HG03159 (cell line): Measurements from ENCODE around the gene ZMIZ1.

Source experiments
- ATAC-seq: cut with Tn5 transposase; IDR thresholded peaks from one replicate; pipeline ENCODE4 v1.9.1; 2021; ENCODE audit warnings: mild to moderate bottlenecking, moderate library complexity; ENCODE audit not compliant: unreplicated experiment

Gene ZMIZ1

DNA sequence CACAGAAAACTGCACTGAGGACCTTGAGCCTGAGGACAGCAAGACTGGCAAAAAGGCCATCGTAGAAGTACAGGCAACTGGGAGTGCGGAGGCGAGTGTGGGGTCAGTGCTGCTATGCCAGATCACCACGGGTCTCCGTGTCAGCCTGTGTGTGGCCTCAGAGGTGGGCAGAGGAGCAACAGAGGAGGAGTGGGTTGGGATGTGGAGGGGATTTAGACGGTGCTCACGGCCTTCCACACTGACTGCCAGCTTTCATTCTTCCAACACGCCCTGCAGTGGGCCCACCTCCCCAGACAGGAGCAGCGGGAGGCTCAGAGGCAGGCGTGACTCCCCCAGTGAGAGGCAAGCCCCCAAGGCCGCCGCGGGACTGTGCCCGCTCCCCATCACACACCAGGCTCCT lies 17.0 kb upstream of the ZMIZ1 start:
- no peak for ATAC-seq

DNA sequence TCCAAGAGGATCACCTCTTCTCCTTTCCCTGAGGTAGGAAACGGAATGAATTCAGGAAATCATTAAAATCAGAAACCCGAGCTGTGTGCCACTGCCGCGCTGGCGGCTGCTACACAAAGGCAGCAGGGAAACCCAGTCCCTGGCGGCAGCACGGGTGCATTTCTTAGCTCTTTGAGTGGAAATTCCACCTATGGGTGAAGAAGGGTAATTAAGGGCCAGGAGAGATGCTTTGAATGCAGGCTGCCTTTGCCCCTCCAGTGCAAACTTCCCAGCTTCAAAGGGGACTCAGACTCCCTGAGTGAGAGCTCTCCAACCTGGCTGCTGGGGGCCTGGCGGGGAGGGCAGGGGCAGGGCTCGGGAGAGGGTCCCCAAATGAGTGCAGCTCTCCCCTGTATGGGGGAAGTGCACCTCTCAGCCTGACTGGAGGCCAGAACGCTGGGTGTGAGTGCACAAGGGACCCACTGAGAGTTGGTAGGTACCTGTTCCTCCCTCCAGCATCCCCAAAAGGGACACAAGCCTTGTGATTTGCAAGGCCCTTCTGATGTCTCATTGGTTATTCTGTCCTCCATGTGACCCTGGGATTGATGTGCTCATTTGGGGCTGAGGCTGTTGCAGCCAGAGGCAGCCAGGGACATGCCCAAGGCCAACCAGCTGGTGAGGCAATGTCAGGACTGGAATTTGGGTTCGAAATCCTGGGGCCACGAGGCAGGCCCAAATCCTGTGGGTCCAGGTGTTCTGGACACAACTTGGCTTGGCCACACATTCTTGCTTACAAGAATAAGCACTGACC lies 16.3 kb upstream of the ZMIZ1 start:
- peak; percentile 60 for ATAC-seq

DNA sequence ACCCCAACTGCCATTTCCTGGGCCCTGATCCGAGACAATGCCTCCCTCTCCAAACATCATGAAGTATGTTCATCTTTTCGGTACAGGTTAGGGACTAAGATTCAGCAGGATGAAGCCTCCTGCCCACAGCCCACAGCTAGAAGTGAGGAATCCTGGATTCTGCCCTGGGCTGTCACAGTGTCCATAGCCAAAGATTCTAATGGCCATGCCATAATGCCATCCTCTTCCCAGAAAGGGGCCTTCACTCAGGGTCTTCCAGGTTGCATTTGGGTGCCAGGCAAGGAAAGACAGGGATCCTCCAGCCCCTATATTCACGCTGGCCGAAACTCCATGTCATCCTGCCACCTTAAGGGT lies 15.7 kb upstream of the ZMIZ1 start:
- ATAC-seq = no peak

DNA sequence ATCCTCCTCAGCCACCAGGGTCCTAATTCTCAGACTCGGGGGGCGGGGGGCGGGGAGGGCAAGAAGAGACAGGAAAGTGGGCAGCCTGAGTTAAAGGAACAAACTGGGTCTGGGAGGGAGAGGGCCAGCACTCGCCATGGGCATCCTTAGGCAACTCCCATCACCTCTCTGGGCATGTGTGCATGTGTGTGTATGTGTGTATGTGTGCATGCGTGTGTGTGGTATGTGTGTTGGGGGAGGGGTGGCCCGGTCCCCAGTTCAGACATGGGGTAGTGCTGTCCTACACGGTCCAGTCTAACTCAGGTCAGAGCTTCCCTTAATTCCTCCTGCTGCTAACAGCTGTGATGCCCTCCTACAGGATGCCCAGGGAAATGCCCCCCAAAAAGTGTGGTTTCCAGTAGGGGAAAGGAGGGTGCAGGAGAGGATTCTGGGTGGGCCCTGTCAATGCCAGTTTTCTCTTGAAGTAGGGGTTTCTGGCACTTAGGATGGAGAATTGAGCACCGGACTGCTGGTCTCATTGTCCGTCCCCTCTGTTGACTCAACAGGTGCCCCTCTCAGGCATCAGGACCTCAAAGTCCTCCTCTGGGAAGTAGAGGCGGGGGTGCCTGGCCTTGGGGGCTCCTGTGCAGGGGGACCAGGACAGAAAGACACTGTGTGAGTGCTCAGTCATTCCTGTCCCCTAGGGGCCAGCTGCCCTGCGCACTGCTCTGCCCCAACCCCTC lies 15.1 kb upstream of the ZMIZ1 start:
- ATAC-seq = no peak

DNA sequence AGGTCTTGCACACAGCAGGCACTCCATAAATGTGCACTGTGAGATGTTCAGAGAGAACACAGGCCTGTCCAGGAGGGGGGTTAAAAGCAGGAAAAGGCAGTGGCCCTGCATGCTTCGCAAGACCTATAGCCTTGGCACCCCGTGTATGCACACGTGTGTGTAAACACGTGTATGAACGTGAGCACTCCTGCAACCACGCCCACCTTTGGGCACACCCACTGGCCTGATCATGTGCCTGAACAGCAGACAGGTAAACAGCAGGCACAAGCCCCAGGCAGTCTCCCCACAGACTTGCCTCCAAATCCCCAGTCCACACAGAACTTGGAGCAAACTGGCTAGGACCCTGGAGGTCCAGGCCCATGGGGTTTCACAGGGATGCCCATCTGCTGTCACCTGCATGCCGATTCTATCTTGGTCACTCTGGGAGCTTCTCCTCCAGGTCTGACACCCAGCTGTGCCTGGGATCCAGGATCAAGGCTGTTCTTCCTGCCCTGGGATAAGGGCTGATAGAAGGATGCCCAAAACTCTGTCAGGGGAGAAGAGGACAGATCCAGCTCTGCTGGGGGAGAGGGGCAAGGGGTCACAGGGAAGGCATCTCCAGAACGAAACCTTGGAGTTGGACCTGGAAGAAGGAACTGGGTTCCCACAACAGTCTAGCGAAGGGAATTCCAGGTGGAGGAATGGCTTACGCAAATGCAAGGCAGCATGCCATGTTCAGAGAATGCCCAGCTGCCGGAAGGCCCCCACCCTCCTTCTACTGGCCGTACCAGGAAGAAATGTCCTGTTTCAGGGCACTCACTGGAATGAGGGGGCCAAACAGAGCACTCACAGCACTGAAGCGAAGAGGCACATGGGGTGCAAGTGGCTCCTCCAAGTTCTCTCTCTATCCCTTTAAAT lies 14.3 kb upstream of the ZMIZ1 start:
- ATAC-seq = no peak

DNA sequence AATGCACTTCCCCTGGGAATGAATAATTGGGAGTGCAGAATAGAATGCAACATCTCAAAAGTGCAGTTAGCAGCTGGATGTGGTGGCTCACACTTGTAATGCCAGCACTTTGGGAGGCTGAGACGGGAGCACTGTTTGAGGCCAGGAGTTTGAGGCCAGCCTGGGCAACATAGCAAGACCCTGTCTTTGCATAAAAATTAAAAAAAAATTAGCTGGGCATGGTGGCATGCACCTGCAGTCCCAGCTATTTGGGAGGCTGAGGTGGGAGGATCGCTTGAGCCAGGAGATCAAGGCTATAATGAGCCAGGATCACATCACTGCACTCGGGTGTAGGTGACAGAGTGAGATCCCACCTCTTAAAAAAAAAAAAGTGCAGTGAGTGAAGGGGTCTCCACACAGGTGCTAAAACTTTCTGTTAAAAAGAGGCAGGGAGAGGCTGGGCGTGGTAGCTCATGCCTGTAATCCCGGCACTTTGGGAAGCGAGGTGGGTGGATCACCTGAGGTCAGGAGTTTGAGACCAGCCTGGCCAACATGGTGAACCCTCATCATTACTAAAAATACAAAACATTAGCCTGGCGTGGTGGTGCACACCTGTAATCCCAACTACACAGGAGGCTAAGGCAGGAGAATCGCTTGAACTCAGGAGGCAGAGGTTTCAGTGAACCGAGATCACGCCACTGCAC lies 13.5 kb upstream of the ZMIZ1 start:
- ATAC-seq = no peak

DNA sequence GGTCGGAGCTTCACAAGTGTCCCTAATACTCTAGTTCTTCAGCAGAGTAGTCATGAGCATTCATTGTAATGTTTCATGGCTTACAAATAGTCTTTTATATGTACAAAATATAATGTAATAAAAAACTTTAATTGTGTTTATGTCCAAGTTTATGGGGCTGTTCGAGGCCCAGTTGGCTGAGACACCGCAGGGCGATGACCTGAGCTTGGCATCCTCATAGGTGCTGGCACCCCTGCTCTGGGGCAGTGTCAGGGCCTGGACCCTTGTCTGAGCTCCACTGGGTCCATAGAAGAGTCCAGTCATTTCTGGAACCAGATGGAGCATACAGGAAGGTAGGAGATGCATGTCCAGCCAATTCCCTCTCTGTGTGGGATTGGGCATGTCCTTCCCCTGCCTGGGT lies 12.9 kb upstream of the ZMIZ1 start:
- ATAC-seq = no peak

DNA sequence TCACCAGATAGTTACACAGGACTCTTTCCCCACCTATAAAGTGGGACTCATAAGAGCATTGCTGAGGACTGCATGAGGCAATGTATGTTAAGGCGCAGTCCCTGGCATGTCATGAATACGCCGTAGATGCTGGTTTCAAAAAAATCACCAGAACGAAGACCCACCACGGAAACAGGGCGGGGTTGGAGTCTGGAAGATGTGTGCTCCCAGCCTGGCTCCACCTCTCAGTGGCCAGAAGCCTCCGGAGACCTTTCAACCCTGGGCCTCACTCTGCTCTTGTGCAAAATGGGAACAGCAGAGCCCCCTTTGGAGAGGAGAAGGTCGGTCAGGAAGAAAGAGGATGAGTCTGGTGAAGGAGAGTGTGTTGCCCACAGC lies 12.4 kb upstream of the ZMIZ1 start:
- ATAC-seq = no peak

DNA sequence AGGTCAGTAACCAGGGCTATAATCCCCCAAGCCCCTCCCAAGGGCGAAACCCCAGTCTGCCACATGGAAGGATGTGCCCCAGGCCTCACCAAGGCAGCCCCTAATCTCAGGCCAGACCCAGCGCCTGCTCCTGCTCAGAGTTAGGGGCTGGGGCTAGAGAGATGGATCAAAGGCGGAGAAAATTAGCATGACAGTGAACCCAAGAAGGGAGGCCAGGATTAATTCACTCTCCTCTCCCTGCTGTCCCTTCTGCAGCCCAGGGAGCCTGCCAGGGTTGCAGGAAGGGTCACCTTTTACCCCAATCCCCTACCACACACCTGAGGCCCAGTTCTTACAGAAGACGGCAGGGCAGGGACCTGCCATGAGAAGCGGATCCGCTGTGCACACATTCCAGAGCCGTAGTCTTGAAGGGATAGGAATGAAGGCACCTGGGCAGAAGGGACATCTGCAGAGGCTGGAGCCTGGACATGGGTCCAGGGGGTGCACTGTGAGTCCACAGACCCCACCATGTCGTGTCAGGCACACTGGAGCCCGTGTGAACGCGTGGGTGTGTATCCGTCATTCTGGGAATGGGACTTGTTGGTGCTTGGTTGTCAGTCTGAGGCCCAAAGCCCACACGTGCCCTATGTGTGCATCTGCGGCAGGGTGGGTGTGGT lies 11.9 kb upstream of the ZMIZ1 start:
- no peak for ATAC-seq

DNA sequence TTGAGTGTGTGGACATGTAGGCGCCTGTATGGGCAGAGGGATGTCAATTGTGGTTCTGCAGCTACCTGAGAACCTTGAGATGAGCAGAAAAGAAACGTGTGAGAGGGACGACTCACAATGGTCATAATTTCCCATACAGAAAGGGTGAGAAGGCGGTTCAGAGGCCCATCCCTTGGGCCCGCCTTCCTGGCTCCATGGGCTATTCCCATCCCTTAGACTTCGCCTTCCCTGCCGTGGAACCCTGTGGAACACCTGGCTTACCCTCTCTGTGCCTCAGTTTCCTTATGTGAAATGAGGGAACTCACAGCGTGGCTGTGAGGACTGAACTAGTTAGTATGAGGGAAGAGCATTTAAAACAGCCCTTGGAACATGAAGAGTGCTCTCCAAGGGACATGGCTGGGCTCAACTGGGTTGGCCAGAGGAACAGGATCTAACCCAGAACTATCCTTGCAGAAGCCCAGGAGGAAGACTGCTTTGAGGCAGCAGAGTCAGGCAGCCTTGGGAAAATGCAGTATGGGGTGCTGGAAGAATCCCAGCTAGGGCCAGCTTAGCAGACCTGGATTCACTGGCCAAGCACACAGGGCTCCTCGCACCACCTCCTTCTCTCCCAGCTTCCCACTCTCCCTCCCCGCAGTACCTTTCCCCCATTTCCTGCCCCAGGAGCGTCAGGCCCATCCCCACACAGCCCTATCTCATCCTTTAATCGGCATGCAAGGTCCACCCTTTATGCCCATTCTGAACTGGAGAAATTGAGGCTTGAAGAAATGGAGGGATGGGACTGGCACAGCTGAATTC lies 11.1 kb upstream of the ZMIZ1 start:
- no peak for ATAC-seq

DNA sequence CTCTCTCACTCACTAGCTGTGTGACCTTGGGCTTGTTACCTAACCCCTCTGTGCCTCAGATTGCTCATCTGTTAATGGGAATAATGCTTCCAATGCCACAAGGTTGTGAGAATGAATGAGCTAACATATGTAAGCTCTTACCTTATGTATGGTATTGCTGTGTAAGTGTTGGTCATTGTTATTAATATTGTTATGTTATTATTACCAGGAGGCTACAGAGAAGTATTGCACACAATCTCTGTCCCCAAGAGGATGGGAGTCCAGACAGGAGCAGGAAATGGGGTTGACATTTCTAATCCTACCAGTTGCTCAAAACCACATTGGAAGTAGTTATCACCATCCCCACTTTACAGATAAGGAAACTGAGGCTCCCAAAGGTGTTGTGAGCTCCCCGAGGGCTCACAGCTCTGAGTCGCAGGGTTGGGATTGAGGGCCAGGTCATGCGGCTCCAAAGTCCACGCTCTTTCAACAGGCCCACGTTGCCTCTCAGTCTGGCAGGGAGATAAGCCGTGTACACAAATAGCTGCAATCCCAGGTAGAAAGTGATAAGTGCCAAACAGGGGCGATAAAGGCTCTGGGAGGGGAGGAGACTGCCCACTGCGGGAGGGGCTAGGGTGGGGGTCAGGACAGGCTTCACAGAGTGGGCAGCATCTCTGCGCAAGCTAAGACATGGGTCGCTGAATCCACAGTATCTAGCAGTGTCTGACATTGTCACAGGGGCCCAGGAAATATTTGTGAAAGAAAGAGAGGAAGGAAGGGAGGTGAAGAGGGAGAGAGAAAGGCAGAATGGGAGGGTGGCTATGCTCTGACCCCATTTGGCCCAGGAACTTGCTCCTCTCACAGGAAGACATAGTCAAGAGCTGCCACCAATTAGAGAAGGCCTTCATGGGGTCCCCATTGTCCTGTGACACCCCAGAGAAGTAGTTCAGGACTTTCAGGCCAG lies 9.6 kb upstream of the ZMIZ1 start:
- ATAC-seq = no peak

DNA sequence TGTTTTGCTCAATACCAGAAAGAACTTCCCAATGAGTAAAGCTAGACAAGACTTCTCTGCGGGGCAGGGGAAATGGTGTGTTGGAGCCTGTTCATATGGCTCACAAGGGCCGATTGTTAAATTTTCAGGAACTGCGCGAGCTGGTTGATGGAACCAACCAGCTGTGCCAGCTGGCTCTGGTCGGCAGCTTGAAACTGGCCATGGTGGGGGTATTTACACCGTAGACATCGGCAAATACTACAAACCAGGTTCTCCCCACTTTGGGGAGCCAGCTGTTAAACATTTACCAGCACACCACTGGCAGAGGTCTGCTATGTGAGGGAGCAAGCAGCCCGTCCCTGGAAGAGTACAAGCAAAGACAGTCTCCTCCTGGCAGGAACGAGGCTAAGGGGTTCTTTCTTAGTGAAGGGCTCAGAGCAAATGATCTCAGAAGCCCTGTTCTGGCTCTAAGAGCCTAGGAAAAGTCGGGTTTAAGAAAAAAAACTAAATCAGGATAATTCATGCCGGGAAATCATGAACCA lies 8.8 kb upstream of the ZMIZ1 start:
- ATAC-seq = no peak

DNA sequence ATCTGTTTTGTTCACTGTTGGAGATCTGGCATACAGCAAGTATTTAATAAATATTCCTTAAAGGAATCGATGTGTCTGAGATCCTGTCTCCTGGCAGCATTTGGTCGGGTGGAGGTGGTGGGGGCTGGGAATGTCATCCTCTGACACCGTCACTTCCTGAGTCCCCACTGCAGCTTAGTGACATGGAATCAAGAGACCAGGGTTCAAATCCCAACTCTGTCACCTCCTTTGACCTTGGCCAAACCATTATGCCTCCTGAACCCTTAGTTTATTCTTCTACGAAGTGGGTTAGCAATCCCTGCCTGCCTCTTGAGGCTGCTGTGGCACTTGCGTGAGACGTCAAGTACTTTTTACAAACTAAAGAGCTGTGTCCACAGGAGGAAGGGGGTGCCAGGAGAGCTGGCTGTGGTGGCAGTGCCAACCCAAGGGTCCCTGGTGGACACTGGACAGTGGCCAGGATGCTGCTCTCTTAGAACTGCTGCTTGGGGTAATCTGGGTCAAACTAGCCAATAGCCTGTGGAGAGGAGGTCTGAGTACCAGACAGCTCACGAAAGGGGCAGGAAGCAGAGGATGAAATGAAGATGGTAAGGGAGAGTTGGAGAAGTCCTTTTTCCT lies 8.0 kb upstream of the ZMIZ1 start:
- no peak for ATAC-seq

DNA sequence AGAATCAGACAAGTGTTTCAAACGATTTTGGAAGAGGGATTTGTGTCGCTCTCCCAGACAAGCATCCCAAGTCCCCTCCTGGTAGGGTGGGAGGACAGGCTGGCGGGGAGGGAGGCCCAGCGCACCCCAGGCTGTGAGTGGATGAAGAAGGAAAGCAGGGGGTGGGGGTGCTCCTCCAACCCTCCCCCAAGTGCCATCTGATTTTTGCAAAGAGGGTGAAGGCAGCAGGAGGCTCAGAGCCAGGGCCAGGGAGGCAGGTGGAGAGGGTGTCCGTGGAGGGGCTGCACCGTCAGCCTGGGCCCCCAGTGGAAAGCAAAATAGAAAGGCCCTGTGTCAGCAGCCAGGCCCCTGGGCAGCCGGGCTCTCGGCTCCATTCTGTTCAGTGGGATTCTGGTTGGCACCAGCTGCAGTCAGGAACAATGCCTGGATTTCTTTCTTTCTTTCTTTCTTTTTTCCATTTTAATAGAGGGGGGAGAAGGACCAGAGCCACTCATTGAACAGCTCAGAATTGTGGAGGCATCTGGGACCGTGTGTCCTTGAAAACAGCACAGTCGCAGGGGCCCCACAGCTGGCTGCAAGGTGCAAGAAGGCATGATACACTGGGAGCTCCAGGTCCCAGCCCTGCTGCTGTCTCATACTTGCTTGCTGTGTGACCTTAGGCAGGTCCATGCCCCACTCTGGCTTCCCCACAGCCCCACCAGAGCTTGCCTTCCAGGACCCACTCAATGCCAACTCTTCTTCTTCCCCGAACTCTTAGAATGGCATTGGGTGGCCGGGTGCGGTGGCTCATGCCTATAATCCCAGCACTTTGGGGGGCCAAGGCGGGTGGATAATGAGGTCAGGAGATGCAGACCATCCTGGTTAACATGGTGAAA lies 7.1 kb upstream of the ZMIZ1 start:
- no peak for ATAC-seq

DNA sequence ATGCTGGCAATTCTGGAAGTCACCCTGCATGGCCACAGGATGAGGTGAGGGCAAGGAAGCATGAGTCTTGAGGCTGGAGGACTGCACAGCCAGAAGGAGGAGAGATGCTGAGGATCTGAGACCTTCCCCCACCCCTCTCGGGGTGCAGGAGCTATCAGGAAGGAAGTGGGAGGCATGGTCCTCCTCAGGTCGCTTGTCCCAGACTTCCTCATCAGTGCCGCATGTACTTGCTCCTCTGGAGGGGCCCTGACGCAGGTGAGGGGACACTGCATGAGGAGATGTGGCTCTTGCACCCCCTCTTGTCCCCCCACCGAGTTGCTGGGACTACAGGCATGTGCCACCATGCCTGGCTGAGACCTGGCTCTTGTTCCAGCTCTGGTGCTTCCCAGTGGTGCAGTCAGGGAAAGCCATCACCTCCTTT lies 5.7 kb upstream of the ZMIZ1 start:
- ATAC-seq = no peak

DNA sequence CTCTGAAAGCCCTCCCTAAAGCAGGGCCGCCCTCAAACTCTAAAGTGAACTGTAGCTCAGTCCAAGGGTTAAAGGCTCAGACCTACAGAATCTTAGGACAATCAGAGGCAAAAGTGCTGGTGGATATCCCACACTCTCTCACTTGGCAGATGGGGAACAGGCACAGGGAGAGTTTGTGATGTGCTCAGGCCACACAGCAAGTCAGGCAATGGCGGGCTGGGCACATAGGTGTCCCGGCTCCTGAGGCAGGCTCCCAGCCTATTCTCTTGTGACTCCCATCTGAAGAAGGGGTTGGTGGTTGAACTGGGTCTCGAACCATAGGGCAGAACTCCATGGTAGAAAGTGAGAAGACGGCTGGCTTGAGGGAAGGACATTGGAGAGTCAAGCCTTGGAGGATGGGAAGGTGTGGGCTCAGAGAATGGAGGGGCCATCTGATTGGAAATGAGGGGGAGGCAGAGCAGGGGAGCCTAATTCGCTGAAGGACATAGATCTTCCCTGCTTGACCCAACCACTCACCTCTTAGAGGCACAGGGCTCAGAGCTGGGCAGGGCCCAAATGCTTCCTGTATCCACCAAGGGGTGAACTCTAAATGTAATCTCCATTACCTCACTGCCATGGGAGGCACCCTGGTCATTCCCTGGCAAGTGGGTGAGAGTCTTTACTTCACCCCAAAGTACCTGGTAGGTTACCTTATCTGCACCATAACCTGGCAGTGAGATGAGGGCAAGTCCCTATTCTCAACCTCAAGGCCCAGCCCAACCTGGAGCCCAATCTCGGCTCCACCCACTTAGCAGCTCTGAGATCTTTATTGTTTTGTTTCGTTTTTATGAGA lies 4.9 kb upstream of the ZMIZ1 start:
- ATAC-seq = no peak
